WTC11 (cell line): ENCODE data around the gene NEUROG1.

Experiments used
- CBFB ChIP-seq: sonication (generic); formaldehyde crosslinking; IDR thresholded peaks from 2 replicates; pipeline ENCODE4 v1.8.1; 2022; ENCODE audit warnings: mild to moderate bottlenecking, low read depth, missing genetic modification reagents
- ELF4 ChIP-seq: sonication (generic); formaldehyde crosslinking; IDR thresholded peaks from 2 replicates; pipeline ENCODE4 v1.8.1; 2022; ENCODE audit warnings: low read depth, mild to moderate bottlenecking, moderate library complexity, missing genetic modification reagents
- FOXJ3 ChIP-seq: sonication (generic); formaldehyde crosslinking; IDR thresholded peaks from 2 replicates; pipeline ENCODE4 v1.9.0; 2021; ENCODE audit warnings: missing genetic modification reagents, mild to moderate bottlenecking, borderline replicate concordance
- FOXK1 ChIP-seq: sonication (generic); formaldehyde crosslinking; IDR thresholded peaks from 2 replicates; pipeline ENCODE4 v1.8.0; 2022; ENCODE audit warnings: mild to moderate bottlenecking, moderate library complexity, missing genetic modification reagents
- FOXP1 ChIP-seq: sonication (generic); formaldehyde crosslinking; IDR thresholded peaks from 2 replicates; pipeline ENCODE4 v1.8.0; 2022; ENCODE audit warnings: missing genetic modification reagents, mild to moderate bottlenecking, moderate library complexity, borderline replicate concordance
- KAT7 ChIP-seq: sonication (generic); formaldehyde crosslinking; IDR thresholded peaks from 2 replicates; pipeline ENCODE4 v1.8.1; 2023; ENCODE audit warnings: missing genetic modification reagents, mild to moderate bottlenecking, borderline replicate concordance
- TCF7 ChIP-seq: sonication (generic); formaldehyde crosslinking; IDR thresholded peaks from 2 replicates; pipeline ENCODE4 v1.8.0; 2022; ENCODE audit warnings: mild to moderate bottlenecking, low read depth, missing genetic modification reagents, moderate library complexity
- TF ChIP-seq, protein P1 (sequence below): fragments of 200-600 bp; IDR thresholded peaks from 2 replicates; pipeline ENCODE4 v1.8.0; 2022; ENCODE audit warnings: antibody characterized with exemption
- TF ChIP-seq, protein P2 (sequence below): sonication (generic); formaldehyde crosslinking; IDR thresholded peaks from 2 replicates; pipeline ENCODE4 v1.8.0; 2022; ENCODE audit warnings: mild to moderate bottlenecking, missing genetic modification reagents
- TF ChIP-seq, protein P3 (sequence below): sonication (generic); formaldehyde crosslinking; conservative IDR thresholded peaks from 2 replicates; pipeline ENCODE4 v1.8.1; 2022; ENCODE audit warnings: mild to moderate bottlenecking, missing genetic modification reagents
- TF ChIP-seq, protein P4 (sequence below): sonication (generic); formaldehyde crosslinking; IDR thresholded peaks from 2 replicates; pipeline ENCODE4 v1.8.0; 2022; ENCODE audit warnings: mild to moderate bottlenecking, missing genetic modification reagents
- TF ChIP-seq, protein P5 (sequence below): sonication (generic); formaldehyde crosslinking; IDR thresholded peaks from 2 replicates; pipeline ENCODE4 v1.8.1; 2023; ENCODE audit warnings: mild to moderate bottlenecking, missing genetic modification reagents, borderline replicate concordance
- TF ChIP-seq, protein P6 (sequence below): fragments of 250-450 bp; sonication (Bioruptor Pico); IDR thresholded peaks from 2 replicates; pipeline ENCODE4 v2.1.2; 2022; ENCODE audit warnings: mild to moderate bottlenecking, moderate library complexity

DNA sequence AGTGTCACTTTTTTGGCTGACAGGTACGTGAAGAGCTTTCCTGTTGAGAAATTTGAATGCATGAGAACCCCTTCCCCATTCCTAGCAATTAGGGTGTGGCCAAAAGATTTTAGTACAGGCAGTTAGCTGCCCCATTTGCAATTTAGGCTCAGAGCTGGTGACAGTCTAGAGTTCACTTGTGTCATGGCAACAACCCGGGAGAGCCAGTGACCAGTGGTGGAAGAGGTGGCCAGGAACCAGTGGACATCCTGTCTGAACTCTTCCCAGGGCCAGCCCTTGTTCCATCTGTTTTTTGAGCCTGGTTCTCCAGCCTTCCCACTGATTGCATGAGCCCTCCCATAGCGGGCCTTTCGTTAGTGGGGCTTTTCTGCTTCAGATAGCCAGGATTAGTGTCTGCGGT, 2.5 kb upstream of the NEUROG1 start:
- TF ChIP-seq, protein P1, sequence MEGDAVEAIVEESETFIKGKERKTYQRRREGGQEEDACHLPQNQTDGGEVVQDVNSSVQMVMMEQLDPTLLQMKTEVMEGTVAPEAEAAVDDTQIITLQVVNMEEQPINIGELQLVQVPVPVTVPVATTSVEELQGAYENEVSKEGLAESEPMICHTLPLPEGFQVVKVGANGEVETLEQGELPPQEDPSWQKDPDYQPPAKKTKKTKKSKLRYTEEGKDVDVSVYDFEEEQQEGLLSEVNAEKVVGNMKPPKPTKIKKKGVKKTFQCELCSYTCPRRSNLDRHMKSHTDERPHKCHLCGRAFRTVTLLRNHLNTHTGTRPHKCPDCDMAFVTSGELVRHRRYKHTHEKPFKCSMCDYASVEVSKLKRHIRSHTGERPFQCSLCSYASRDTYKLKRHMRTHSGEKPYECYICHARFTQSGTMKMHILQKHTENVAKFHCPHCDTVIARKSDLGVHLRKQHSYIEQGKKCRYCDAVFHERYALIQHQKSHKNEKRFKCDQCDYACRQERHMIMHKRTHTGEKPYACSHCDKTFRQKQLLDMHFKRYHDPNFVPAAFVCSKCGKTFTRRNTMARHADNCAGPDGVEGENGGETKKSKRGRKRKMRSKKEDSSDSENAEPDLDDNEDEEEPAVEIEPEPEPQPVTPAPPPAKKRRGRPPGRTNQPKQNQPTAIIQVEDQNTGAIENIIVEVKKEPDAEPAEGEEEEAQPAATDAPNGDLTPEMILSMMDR, result no peak
- no peak for TF ChIP-seq TCF7 (CRISPR knock-in tag)
- TF ChIP-seq CBFB (CRISPR knock-in tag), result no peak
- TF ChIP-seq, protein P2, sequence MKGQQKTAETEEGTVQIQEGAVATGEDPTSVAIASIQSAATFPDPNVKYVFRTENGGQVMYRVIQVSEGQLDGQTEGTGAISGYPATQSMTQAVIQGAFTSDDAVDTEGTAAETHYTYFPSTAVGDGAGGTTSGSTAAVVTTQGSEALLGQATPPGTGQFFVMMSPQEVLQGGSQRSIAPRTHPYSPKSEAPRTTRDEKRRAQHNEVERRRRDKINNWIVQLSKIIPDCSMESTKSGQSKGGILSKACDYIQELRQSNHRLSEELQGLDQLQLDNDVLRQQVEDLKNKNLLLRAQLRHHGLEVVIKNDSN (CRISPR knock-in tag), result no peak
- TF ChIP-seq ELF4 (CRISPR knock-in tag), result no peak
- TF ChIP-seq FOXP1, result no peak
- no peak for TF ChIP-seq KAT7
- TF ChIP-seq, protein P3, sequence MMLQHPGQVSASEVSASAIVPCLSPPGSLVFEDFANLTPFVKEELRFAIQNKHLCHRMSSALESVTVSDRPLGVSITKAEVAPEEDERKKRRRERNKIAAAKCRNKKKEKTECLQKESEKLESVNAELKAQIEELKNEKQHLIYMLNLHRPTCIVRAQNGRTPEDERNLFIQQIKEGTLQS (CRISPR knock-in tag), result no peak
- TF ChIP-seq, protein P4, sequence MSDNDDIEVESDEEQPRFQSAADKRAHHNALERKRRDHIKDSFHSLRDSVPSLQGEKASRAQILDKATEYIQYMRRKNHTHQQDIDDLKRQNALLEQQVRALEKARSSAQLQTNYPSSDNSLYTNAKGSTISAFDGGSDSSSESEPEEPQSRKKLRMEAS (CRISPR knock-in tag), result no peak
- no peak for TF ChIP-seq FOXJ3 (CRISPR knock-in tag)
- TF ChIP-seq FOXK1 (CRISPR knock-in tag), result no peak
- TF ChIP-seq, protein P5, sequence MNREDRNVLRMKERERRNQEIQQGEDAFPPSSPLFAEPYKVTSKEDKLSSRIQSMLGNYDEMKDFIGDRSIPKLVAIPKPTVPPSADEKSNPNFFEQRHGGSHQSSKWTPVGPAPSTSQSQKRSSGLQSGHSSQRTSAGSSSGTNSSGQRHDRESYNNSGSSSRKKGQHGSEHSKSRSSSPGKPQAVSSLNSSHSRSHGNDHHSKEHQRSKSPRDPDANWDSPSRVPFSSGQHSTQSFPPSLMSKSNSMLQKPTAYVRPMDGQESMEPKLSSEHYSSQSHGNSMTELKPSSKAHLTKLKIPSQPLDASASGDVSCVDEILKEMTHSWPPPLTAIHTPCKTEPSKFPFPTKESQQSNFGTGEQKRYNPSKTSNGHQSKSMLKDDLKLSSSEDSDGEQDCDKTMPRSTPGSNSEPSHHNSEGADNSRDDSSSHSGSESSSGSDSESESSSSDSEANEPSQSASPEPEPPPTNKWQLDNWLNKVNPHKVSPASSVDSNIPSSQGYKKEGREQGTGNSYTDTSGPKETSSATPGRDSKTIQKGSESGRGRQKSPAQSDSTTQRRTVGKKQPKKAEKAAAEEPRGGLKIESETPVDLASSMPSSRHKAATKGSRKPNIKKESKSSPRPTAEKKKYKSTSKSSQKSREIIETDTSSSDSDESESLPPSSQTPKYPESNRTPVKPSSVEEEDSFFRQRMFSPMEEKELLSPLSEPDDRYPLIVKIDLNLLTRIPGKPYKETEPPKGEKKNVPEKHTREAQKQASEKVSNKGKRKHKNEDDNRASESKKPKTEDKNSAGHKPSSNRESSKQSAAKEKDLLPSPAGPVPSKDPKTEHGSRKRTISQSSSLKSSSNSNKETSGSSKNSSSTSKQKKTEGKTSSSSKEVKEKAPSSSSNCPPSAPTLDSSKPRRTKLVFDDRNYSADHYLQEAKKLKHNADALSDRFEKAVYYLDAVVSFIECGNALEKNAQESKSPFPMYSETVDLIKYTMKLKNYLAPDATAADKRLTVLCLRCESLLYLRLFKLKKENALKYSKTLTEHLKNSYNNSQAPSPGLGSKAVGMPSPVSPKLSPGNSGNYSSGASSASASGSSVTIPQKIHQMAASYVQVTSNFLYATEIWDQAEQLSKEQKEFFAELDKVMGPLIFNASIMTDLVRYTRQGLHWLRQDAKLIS (CRISPR knock-in tag), result no peak
- TF ChIP-seq, protein P6, sequence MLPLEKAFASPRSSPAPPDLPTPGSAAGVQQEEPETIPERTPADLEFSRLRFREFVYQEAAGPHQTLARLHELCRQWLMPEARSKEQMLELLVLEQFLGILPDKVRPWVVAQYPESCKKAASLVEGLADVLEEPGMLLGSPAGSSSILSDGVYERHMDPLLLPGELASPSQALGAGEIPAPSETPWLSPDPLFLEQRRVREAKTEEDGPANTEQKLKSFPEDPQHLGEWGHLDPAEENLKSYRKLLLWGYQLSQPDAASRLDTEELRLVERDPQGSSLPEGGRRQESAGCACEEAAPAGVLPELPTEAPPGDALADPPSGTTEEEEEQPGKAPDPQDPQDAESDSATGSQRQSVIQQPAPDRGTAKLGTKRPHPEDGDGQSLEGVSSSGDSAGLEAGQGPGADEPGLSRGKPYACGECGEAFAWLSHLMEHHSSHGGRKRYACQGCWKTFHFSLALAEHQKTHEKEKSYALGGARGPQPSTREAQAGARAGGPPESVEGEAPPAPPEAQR (CRISPR knock-in tag), result no peak
